RWPE2 (cell line): ENCODE measurements around the gene SRPRB.

Source experiments
- ATAC-seq: fragments of 200-7000 bp; cut with Tn5 transposase; 3 replicates; pipeline ENCODE4 v1.9.1; 2021; ENCODE audit warnings: low read depth
- DNase-seq: peaks from one replicate; pipeline ENCODE4 v3.0.0-alpha.2; 2020; ENCODE audit warnings: low spot score
- H3K27ac ChIP-seq: fragments of 450-650 bp; 2 replicates; pipeline ENCODE4 v1.5.1; 2017; ENCODE audit warnings: mild to moderate bottlenecking; ENCODE audit not compliant: poor library complexity, severe bottlenecking
- H3K27me3 ChIP-seq: fragments of 250-450 bp; sonication (Bioruptor Pico); 2 replicates; pipeline ENCODE4 v1.5.1; 2021; ENCODE audit warnings: mild to moderate bottlenecking, moderate library complexity; ENCODE audit not compliant: insufficient read depth, poor library complexity, severe bottlenecking
- H3K36me3 ChIP-seq: fragments of 250-450 bp; sonication (Bioruptor Pico); 2 replicates; pipeline ENCODE4 v1.5.1; 2020; ENCODE audit warnings: low read depth, mild to moderate bottlenecking, moderate library complexity
- H3K4me1 ChIP-seq: fragments of 250-450 bp; sonication (Bioruptor Pico); 2 replicates; pipeline ENCODE4 v1.5.1; 2021; ENCODE audit warnings: mild to moderate bottlenecking, moderate library complexity; ENCODE audit not compliant: insufficient read depth, poor library complexity, severe bottlenecking
- H3K4me3 ChIP-seq: fragments of 250-450 bp; sonication (Bioruptor Pico); 2 replicates; pipeline ENCODE4 v1.5.1; 2021; ENCODE audit warnings: mild to moderate bottlenecking, moderate library complexity; ENCODE audit not compliant: severe bottlenecking
- H3K9me3 ChIP-seq: fragments of 250-450 bp; sonication (Bioruptor Pico); 2 replicates; pipeline ENCODE4 v1.5.1; 2021; ENCODE audit warnings: mild to moderate bottlenecking, moderate library complexity; ENCODE audit not compliant: severe bottlenecking
- CTCF ChIP-seq: fragments of 450-650 bp; IDR thresholded peaks from one replicate; pipeline ENCODE4 v1.5.1; 2017; ENCODE audit warnings: mild to moderate bottlenecking, moderate library complexity; ENCODE audit not compliant: poor library complexity, severe bottlenecking

The SRPRB gene

GRCh38 chr3:133773732-133774131 lies 31.9 kb upstream of the SRPRB start:
- no peaks in the 10 kb centered on the region for H3K9me3 ChIP-seq
- no peak overlapping the region for H3K4me3 ChIP-seq
- H3K4me1 ChIP-seq: no peaks in the 10 kb centered on the region
- DNase-seq: no peak
- no peaks in the 10 kb centered on the region for H3K36me3 ChIP-seq
- no peak for TF ChIP-seq CTCF
- no peaks in the 10 kb centered on the region for H3K27me3 ChIP-seq
- no peak for ATAC-seq
- H3K27ac ChIP-seq: no peak overlapping the region

DNA sequence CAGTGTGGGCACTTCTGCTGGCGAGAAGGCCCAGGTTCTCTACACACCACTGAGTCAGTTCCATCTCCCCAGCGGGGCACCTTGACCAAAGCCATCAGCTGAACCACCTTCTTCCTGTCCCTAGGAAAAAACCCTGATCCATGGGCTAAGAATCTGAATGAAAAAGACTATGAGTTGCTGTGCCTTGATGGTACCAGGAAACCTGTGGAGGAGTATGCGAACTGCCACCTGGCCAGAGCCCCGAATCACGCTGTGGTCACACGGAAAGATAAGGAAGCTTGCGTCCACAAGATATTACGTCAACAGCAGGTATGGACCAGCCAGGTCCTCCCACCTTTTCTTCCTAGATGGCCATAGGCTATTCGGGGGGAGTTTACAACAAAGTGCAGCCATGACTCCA lies 30.3 kb upstream of the SRPRB start:
- Histone ChIP-seq H3K4me1 (no peaks in the 10 kb centered on the region), H3K27me3 (no peaks in the 10 kb centered on the region), H3K9me3 (no peaks in the 10 kb centered on the region), H3K36me3 (no peaks in the 10 kb centered on the region), H3K27ac (no peak overlapping the region), H3K4me3 (no peak overlapping the region)
- ATAC-seq (no peak), DNase-seq (no peak)
- TF ChIP-seq CTCF: no peak

DNA sequence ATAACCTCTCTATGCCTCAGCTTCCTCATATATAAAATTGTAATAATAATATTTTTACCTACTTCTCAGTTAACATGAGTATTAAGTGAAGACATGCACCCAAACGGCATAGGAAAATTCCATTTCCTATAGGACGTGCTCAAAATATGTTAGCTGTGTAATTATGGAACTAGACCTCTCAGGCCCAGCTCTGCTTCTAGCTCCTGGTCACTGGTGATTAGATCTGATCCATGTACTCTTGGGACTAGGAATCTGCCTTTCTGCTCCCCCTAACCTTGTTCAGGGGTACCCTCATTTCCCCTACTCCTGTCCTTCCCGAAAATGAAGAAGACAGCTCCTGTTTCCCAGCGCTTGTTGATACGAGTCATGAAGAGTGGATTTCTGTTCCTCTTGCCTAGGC lies 29.8 kb upstream of the SRPRB start:
- H3K27me3 ChIP-seq: no peaks in the 10 kb centered on the region
- no peak overlapping the region for H3K27ac ChIP-seq
- no peaks in the 10 kb centered on the region for H3K36me3 ChIP-seq
- H3K4me3 ChIP-seq: no peak overlapping the region
- H3K9me3 ChIP-seq: no peaks in the 10 kb centered on the region
- H3K4me1 ChIP-seq: no peaks in the 10 kb centered on the region
- no peak for DNase-seq
- no peak for TF ChIP-seq CTCF
- ATAC-seq: no peak

- Histone ChIP-seq H3K4me3 (no peak overlapping the region), H3K9me3 (no peaks in the 10 kb centered on the region), H3K27me3 (peaks cover 3% of the 10 kb centered on the region), H3K36me3 (no peaks in the 10 kb centered on the region), H3K27ac (no peak overlapping the region), H3K4me1 (no peaks in the 10 kb centered on the region)
- TF ChIP-seq CTCF: no peak
- ATAC-seq (no peak), DNase-seq (no peak)
These were observed 28.7 kb upstream of the SRPRB start for GRCh38 chr3:133776794-133777438.

GRCh38 chr3:133777807-133778568 lies 27.6 kb upstream of the SRPRB start:
- Histone ChIP-seq H3K9me3 (no peaks in the 10 kb centered on the region), H3K27me3 (peaks cover 9% of the 10 kb centered on the region), H3K27ac (no peak overlapping the region), H3K4me1 (no peaks in the 10 kb centered on the region), H3K36me3 (no peaks in the 10 kb centered on the region), H3K4me3 (no peak overlapping the region)
- ATAC-seq: no peak; the same call in 2 of the 3 replicates
- DNase-seq: no peak
- TF ChIP-seq CTCF: no peak
